PC-9 (cell line): Measurements from ENCODE around the gene RSPH1. TPM values are rescaled to one million over a fixed set of nuclear protein-coding genes. Genes with fewer than 3 reads are reported as not detected.

Source experiments
- BruUV-seq: library from RNA; stranded (reverse); fragments of 400-500 nt; replicated peaks from 2 replicates; lab custom pipeline; 2021; lab: Mats Ljungman, UMichigan
- CTCF ChIA-PET: fragments of 300-600 bp; sonication (Branson Sonifier 250); formaldehyde crosslinking; loops from one replicate; lab custom pipeline; 2022; ENCODE audit warnings: antibody characterized with exemption; lab: Charles Lee
- POLR2A ChIA-PET: fragments of 300-600 bp; sonication (Branson Sonifier 250); formaldehyde crosslinking; loops from one replicate; lab custom pipeline; 2022; ENCODE audit warnings: antibody characterized with exemption; ENCODE audit not compliant: unreplicated experiment; lab: Charles Lee
- DNase-seq, 2 experiments: peaks; one replicate each; pipeline versions ENCODE4 v3.0.0 to v3.0.0-alpha.2; 2015 to 2022; ENCODE audit warnings: mixed read lengths in 1 of 2
- H2AFZ ChIP-seq: fragments of 200-600 bp; sonication (generic); 2 replicates; pipeline ENCODE4 v1.8.1; 2017; ENCODE audit warnings: antibody characterized with exemption
- H3F3A ChIP-seq: fragments of 200-600 bp; sonication (generic); 2 replicates; pipeline ENCODE4 v1.8.1; 2017; ENCODE audit warnings: antibody characterized with exemption, mild to moderate bottlenecking, low read depth; ENCODE audit not compliant: insufficient read depth
- H3K27ac ChIP-seq: fragments of 200-600 bp; sonication (generic); 2 replicates; pipeline ENCODE4 v1.6.1; 2016; ENCODE audit warnings: mixed run types
- H3K27me3 ChIP-seq: fragments of 200-600 bp; sonication (generic); 2 replicates; pipeline ENCODE4 v1.6.1; 2016; ENCODE audit warnings: low read depth, mixed run types; ENCODE audit not compliant: insufficient read depth
- H3K36me3 ChIP-seq: fragments of 200-600 bp; sonication (generic); 2 replicates; pipeline ENCODE4 v1.6.1; 2016; ENCODE audit warnings: low read depth, mixed run types
- H3K4me1 ChIP-seq: fragments of 200-600 bp; sonication (generic); replicated peaks from 2 replicates; pipeline ENCODE4 v1.6.1; 2016; ENCODE audit warnings: mixed run types; ENCODE audit not compliant: insufficient read depth
- H3K4me2 ChIP-seq: fragments of 200-600 bp; sonication (generic); 2 replicates; pipeline ENCODE4 v1.6.1; 2017; ENCODE audit warnings: mixed run types
- H3K4me3 ChIP-seq: fragments of 200-600 bp; sonication (generic); 2 replicates; pipeline ENCODE4 v1.6.1; 2016; ENCODE audit warnings: mixed run types
- H3K79me2 ChIP-seq: fragments of 200-600 bp; sonication (generic); 2 replicates; pipeline ENCODE4 v1.6.1; 2017; ENCODE audit warnings: low read depth, mixed run types
- H3K9me2 ChIP-seq: fragments of 200-600 bp; sonication (generic); 2 replicates; pipeline ENCODE4 v1.8.1; 2017; ENCODE audit warnings: mild to moderate bottlenecking; ENCODE audit not compliant: insufficient read depth
- H3K9me3 ChIP-seq: fragments of 200-600 bp; sonication (generic); 2 replicates; pipeline ENCODE4 v1.8.1; 2016; ENCODE audit warnings: low read depth; ENCODE audit not compliant: insufficient read depth
- H4K20me1 ChIP-seq: fragments of 200-600 bp; sonication (generic); 2 replicates; pipeline ENCODE4 v1.8.1; 2017; ENCODE audit not compliant: insufficient read depth
- EZH2 ChIP-seq: fragments of 200-600 bp; sonication (generic); IDR thresholded peaks from 2 replicates; pipeline ENCODE4 v1.8.0; 2017; ENCODE audit warnings: antibody characterized with exemption, low read depth
- intact Hi-C: fragments of 100-400 bp; cut with micrococcal nuclease; formaldehyde crosslinking; loops from one replicate; pipeline ENCODE4 v1.10.0; 2022; ENCODE audit not compliant: unreplicated experiment
- total RNA-seq: library from RNA; stranded (reverse); gene quantifications from 2 replicates; pipeline ENCODE4 v1.2.3, GENCODE V29; 2021
- TF ChIP-seq, protein P1 (sequence below): fragments of 200-600 bp; sonication (generic); conservative IDR thresholded peaks from 2 replicates; pipeline ENCODE4 v1.6.1; 2017; ENCODE audit warnings: mixed run types, antibody characterized with exemption, mild to moderate bottlenecking, moderate library complexity

Gene RSPH1
- total RNA-seq, 1 experiment from 2014 or later, result 8.0 TPM

DNA sequence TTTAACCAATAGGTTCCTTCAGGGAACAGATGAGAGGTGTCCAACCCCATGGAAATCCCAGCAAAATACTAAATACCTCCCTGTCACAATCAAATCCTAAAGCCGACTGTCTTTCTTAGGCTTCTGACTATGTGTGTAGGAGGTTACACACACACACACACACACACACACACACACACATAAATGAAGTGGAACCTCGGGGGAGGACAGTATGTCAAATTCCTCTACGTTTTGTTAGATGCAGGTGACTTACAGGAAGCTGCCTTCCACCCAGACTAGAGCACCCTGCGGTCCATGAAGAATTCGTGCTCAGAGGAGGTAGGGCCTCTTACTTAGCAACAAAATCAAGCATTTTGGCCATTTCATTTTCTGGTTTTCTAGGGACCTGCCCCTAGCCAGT lies 16.4 kb downstream of the RSPH1 start:
- Histone ChIP-seq H3K4me3 (no peak overlapping the region), H3K36me3 (no peaks in the 10 kb centered on the region), H3K27me3 (no peaks in the 10 kb centered on the region), H3K4me2 (no peak overlapping the region), H2AFZ (no peak overlapping the region), H3K4me1 (peaks cover 18% of the 10 kb centered on the region), H3K79me2 (no peaks in the 10 kb centered on the region), H4K20me1 (no peaks in the 10 kb centered on the region), H3F3A (peaks cover 11% of the 10 kb centered on the region), H3K9me2 (no peaks in the 10 kb centered on the region), H3K9me3 (no peaks in the 10 kb centered on the region), H3K27ac (no peak overlapping the region)
- DNase-seq, result no peak
- BruUV-seq, result no TSS peak
- ChIA-PET CTCF (no interaction called here), POLR2A (no interaction called here)
- TF ChIP-seq, protein P1, sequence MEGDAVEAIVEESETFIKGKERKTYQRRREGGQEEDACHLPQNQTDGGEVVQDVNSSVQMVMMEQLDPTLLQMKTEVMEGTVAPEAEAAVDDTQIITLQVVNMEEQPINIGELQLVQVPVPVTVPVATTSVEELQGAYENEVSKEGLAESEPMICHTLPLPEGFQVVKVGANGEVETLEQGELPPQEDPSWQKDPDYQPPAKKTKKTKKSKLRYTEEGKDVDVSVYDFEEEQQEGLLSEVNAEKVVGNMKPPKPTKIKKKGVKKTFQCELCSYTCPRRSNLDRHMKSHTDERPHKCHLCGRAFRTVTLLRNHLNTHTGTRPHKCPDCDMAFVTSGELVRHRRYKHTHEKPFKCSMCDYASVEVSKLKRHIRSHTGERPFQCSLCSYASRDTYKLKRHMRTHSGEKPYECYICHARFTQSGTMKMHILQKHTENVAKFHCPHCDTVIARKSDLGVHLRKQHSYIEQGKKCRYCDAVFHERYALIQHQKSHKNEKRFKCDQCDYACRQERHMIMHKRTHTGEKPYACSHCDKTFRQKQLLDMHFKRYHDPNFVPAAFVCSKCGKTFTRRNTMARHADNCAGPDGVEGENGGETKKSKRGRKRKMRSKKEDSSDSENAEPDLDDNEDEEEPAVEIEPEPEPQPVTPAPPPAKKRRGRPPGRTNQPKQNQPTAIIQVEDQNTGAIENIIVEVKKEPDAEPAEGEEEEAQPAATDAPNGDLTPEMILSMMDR, result no peak
- no peak for TF ChIP-seq EZH2
- intact Hi-C loops, result no loop called here

DNA sequence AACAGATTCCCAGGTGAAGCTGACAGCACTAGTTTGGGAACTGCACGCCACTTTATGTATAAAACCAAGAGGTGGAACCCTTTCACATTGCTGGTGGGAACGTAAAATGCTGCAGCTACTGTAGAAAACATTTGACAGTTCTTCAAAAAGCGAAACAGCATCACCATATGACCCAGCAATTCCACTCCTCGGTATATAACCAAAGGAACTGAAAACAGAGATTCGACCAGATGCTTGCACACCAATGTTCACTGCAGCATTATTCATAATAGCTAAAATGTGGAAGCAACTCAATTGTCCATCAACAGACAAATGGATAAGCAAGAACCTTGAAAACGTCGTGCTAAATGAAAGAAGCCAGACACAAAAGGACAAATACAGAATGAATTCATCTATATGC lies 17.5 kb downstream of the RSPH1 start:
- no peak overlapping the region for H3K4me2 ChIP-seq
- no peaks in the 10 kb centered on the region for H3K27me3 ChIP-seq
- ChIA-PET POLR2A (no interaction called here), CTCF (no interaction called here)
- H3K36me3 ChIP-seq, result no peaks in the 10 kb centered on the region
- no peak overlapping the region for H3K27ac ChIP-seq
- no TSS peak for BruUV-seq
- no peaks in the 10 kb centered on the region for H4K20me1 ChIP-seq
- intact Hi-C loops, result no loop called here
- no peak overlapping the region for H2AFZ ChIP-seq
- no peaks in the 10 kb centered on the region for H3K79me2 ChIP-seq
- peaks cover 28% of the 10 kb centered on the region for H3K4me1 ChIP-seq
- H3K4me3 ChIP-seq, result no peak overlapping the region
- H3F3A ChIP-seq, result peaks cover 19% of the 10 kb centered on the region
- no peaks in the 10 kb centered on the region for H3K9me3 ChIP-seq
- no peak for DNase-seq
- no peak for TF ChIP-seq EZH2
- TF ChIP-seq, protein P1, result no peak
- no peaks in the 10 kb centered on the region for H3K9me2 ChIP-seq

DNA sequence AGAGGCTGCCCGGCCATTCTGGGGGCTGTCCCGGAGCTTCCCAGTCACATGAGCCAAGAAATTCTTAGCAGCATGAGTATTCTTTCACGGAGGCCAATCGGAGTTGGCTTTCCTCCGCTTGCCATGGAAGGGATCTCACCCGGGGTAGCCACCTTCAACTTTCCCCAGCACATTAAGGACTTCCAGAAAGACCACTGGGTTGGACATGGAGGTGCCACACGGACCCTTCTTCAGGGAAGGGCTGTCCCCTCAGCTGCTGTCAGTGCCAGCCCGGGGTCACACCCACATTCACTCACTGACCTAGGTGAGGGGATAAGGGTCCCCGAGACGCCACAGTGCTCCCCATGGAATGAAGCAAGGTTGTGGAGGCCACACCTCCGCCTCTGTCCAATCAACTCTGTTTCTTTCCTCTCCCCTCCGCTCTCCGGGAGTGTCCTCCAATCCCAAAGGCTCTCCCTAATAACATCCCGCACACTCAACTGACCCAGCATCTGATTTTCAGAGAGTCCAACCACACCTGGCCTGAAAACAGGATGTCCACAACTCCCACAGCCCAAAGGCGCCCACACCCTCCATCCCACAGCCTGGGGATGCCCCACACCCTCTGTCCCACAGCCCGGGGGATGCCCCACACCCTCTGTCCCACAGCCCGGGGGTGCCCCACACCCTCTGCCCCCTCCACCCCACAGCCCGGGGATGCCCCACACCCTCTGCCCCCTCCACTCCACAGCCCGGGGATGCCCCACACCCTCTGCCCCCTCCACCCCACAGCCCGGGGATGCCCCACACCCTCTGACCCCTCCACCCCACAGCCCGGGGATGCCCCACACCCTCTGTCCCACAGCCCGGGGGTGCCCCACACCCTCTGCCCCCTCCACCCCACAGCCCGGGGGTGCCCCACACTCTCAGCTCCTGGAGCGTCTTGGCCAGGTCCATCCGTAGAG lies 19.4 kb downstream of the RSPH1 start:
- no peaks in the 10 kb centered on the region for H3K36me3 ChIP-seq
- peaks cover 16% of the 10 kb centered on the region for H3F3A ChIP-seq
- POLR2A ChIA-PET, result no interaction called here
- DNase-seq, result no peak
- CTCF ChIA-PET, result interaction anchor here (0.7 kb wide), 1 partner anchor 18 kb away, joined by 6 read pairs; no protein-coding TSS in a partner anchor
- TF ChIP-seq EZH2, result no peak
- TF ChIP-seq, protein P1, result no peak
- no peak overlapping the region for H3K27ac ChIP-seq
- no peak overlapping the region for H3K4me2 ChIP-seq
- BruUV-seq, result no TSS peak
- no peaks in the 10 kb centered on the region for H4K20me1 ChIP-seq
- H3K27me3 ChIP-seq, result no peaks in the 10 kb centered on the region
- no peaks in the 10 kb centered on the region for H3K9me2 ChIP-seq
- no peak overlapping the region for H2AFZ ChIP-seq
- peaks cover 21% of the 10 kb centered on the region for H3K4me1 ChIP-seq
- H3K79me2 ChIP-seq, result no peaks in the 10 kb centered on the region
- intact Hi-C loops, result no loop called here
- H3K4me3 ChIP-seq, result no peak overlapping the region
- no peaks in the 10 kb centered on the region for H3K9me3 ChIP-seq
